Endodermal cell (in vitro differentiated cells): ENCODE measurements around the gene NCOR1. TPM values are rescaled to one million over a fixed set of nuclear protein-coding genes. Genes with fewer than 3 reads are reported as not detected.

ENCODE experiments used
- DNase-seq: peaks from one replicate; pipeline ENCODE4 v3.0.0-alpha.2; 2017
- H3K27ac ChIP-seq: 2 replicates; pipeline ENCODE4 v1.5.1; 2013; ENCODE audit warnings: mild to moderate bottlenecking, low read depth, low read length, moderate library complexity
- H3K27me3 ChIP-seq: 2 replicates; pipeline ENCODE4 v1.6.1; 2013; ENCODE audit warnings: mild to moderate bottlenecking, low read length, moderate library complexity; ENCODE audit not compliant: insufficient read depth, control insufficient read depth, poor library complexity, severe bottlenecking
- H3K36me3 ChIP-seq: 2 replicates; pipeline ENCODE4 v1.7.0; 2013; ENCODE audit warnings: mild to moderate bottlenecking, low read length, moderate library complexity; ENCODE audit not compliant: control insufficient read depth, insufficient read depth
- H3K4me1 ChIP-seq: one replicate; pipeline ENCODE4 v1.7.0; 2013; ENCODE audit warnings: low read length; ENCODE audit not compliant: control insufficient read depth, insufficient read depth
- H3K4me3 ChIP-seq: 2 replicates; pipeline ENCODE4 v1.5.1; 2013; ENCODE audit warnings: mild to moderate bottlenecking, low read length, moderate library complexity
- H3K9ac ChIP-seq: 2 replicates; pipeline ENCODE4 v1.6.1; 2013; ENCODE audit warnings: mild to moderate bottlenecking, low read length, moderate library complexity; ENCODE audit not compliant: poor library complexity, severe bottlenecking; ENCODE audit errors: extremely low read depth
- H3K9me3 ChIP-seq: 2 replicates; pipeline ENCODE4 v1.6.1; 2013; ENCODE audit warnings: mild to moderate bottlenecking, low read length, moderate library complexity; ENCODE audit not compliant: control insufficient read depth
- H3K27ac Mint-ChIP-seq: 2 replicates; pipeline ENCODE4 v1.8.0; 2020; ENCODE audit warnings: mixed read lengths
- H3K27me3 Mint-ChIP-seq: 2 replicates; pipeline ENCODE4 v1.8.0; 2021; ENCODE audit warnings: mild to moderate bottlenecking, mixed read lengths; ENCODE audit not compliant: insufficient read depth
- H3K36me3 Mint-ChIP-seq: 2 replicates; pipeline ENCODE4 v1.8.0; 2020; ENCODE audit warnings: low read depth, mixed read lengths
- H3K4me1 Mint-ChIP-seq: 2 replicates; pipeline ENCODE4 v1.8.0; 2020; ENCODE audit warnings: mixed read lengths
- H3K4me3 Mint-ChIP-seq: 2 replicates; pipeline ENCODE4 v1.8.0; 2020; ENCODE audit warnings: mild to moderate bottlenecking, moderate library complexity, mixed read lengths
- H3K9me3 Mint-ChIP-seq: 2 replicates; pipeline ENCODE4 v1.8.0; 2020; ENCODE audit warnings: mild to moderate bottlenecking, mixed read lengths
- CTCF ChIP-seq: fragments of 200-600 bp; sonication (generic); conservative IDR thresholded peaks from 2 replicates; pipeline ENCODE4 v1.5.0; 2021; ENCODE audit warnings: antibody characterized with exemption, mild to moderate bottlenecking
- WGBS, 2 experiments: methylation state at CpG; one replicate each; pipeline versions ENCODE4 v1.1.5 to v1.1.7; 2013; ENCODE audit warnings: missing lambda C conversion rate in 2 of 2, mixed read lengths in 1 of 2; ENCODE audit not compliant: insufficient coverage in 1 of 2, insufficient read length in 1 of 2; 5-methylcytosine and 5-hydroxymethylcytosine counted together
- total RNA-seq, 2 donors: library from RNA; stranded (reverse); fragmentation: NEBNext Ultra II Directional in 1 of 2; extraction: Animal tissue kit (Norgen Biotek cat#: 25700) in 1 of 2; gene quantifications; 2 replicates in 1 of 2; 3 replicates in 1 of 2; pipeline ENCODE4 v1.2.1, GENCODE V29; 2021

NCOR1 gene
- total RNA-seq, 2 donors from 2014 or later: 112 to 141 TPM

GRCh38 chr17:16104189-16104588 is 111.1 kb downstream of the NCOR1 start:
- Mint-ChIP-seq H3K36me3 (peaks cover 65% of the 10 kb centered on the region), H3K27me3 (no peaks in the 10 kb centered on the region), H3K4me3 (no peak overlapping the region), H3K4me1 (no peaks in the 10 kb centered on the region), H3K9me3 (peaks cover 3% of the 10 kb centered on the region), H3K27ac (no peak overlapping the region)
- no peaks in the 10 kb centered on the region for H3K9me3 ChIP-seq
- no peak for TF ChIP-seq CTCF
- WGBS, 2 experiments: 95 to 100% methylated on average over 2 to 3 of the region's 4 CpGs
- peaks cover 71% of the 10 kb centered on the region for H3K36me3 ChIP-seq
- H3K4me1 ChIP-seq: no peaks in the 10 kb centered on the region
- no peaks in the 10 kb centered on the region for H3K27me3 ChIP-seq
- H3K27ac ChIP-seq: no peak overlapping the region
- no peak overlapping the region for H3K9ac ChIP-seq
- no peak for DNase-seq
- H3K4me3 ChIP-seq: no peak overlapping the region

DNA sequence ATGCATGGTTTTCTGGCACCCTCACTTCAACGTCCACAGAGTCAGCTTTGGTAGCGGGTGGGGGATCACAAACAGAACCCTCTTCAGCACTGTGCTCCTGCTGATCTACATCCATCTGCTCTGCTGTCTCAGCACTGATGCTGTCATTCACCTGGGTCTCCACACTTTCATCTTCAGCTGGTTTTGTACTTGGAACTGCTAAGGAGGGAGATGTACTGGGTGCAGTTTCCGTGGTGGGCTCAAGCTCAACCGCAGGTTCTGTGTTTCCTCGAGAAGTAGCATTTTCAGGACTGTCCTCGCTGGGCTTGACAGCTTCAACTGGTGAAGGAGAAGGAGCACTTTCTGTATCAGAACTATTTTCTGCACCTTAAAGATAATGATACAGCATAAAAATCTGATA is 113.9 kb downstream of the NCOR1 start:
- no peak overlapping the region for H3K9ac ChIP-seq
- Mint-ChIP-seq H3K4me3 (no peak overlapping the region), H3K36me3 (peaks cover 68% of the 10 kb centered on the region), H3K9me3 (peaks cover 8% of the 10 kb centered on the region), H3K27me3 (no peaks in the 10 kb centered on the region), H3K4me1 (no peaks in the 10 kb centered on the region), H3K27ac (no peak overlapping the region)
- no peaks in the 10 kb centered on the region for H3K4me1 ChIP-seq
- no peaks in the 10 kb centered on the region for H3K27me3 ChIP-seq
- H3K27ac ChIP-seq: no peak overlapping the region
- no peak overlapping the region for H3K4me3 ChIP-seq
- H3K9me3 ChIP-seq: peaks cover 14% of the 10 kb centered on the region
- TF ChIP-seq CTCF: no peak
- WGBS, 2 experiments: 95 to 96% methylated on average over 5 to 6 of the region's 6 CpGs
- DNase-seq: no peak
- H3K36me3 ChIP-seq: peaks cover 77% of the 10 kb centered on the region

- 95 to 97% methylated on average over 6 to 7 of the region's 8 CpGs for WGBS, 2 experiments
- peaks cover 67% of the 10 kb centered on the region for H3K36me3 Mint-ChIP-seq
- no peak overlapping the region for H3K27ac ChIP-seq
- DNase-seq: no peak
- no peak overlapping the region for H3K27ac Mint-ChIP-seq
- H3K27me3 ChIP-seq: no peaks in the 10 kb centered on the region
- no peak overlapping the region for H3K9ac ChIP-seq
- peaks cover 76% of the 10 kb centered on the region for H3K36me3 ChIP-seq
- peaks cover 16% of the 10 kb centered on the region for H3K9me3 ChIP-seq
- H3K4me3 ChIP-seq: no peak overlapping the region
- H3K4me1 ChIP-seq: no peaks in the 10 kb centered on the region
- no peaks in the 10 kb centered on the region for H3K4me1 Mint-ChIP-seq
- H3K4me3 Mint-ChIP-seq: no peak overlapping the region
- TF ChIP-seq CTCF: no peak
- no peaks in the 10 kb centered on the region for H3K27me3 Mint-ChIP-seq
- H3K9me3 Mint-ChIP-seq: peaks cover 12% of the 10 kb centered on the region
Measured at GRCh38 chr17:16100737-16101400, 114.5 kb downstream of the NCOR1 start.
